Hepatocyte (in vitro differentiated cells): ENCODE data around the gene BUD13. TPM values are rescaled to one million over a fixed set of nuclear protein-coding genes. Genes with fewer than 3 reads are reported as not detected.
A peak's percentile ranks its signal among the peaks of the same experiment; 100 is the strongest.

Source experiments
- DNase-seq: peaks from one replicate; pipeline ENCODE4 v3.0.0-alpha.2; 2016; ENCODE audit warnings: low spot score
- H2AFZ ChIP-seq: fragments of 200-600 bp; sonication (generic); 2 replicates; pipeline ENCODE4 v1.6.0; 2016; ENCODE audit warnings: antibody characterized with exemption, mild to moderate bottlenecking
- H3K27ac ChIP-seq: fragments of 200-600 bp; sonication (generic); 2 replicates; pipeline ENCODE4 v1.5.1; 2016; ENCODE audit warnings: mild to moderate bottlenecking
- H3K27me3 ChIP-seq: fragments of 200-600 bp; sonication (generic); 2 replicates; pipeline ENCODE4 v1.6.1; 2016
- H3K36me3 ChIP-seq: fragments of 200-600 bp; sonication (generic); replicated peaks from 2 replicates; pipeline ENCODE4 v1.5.1; 2016; ENCODE audit warnings: low read depth; ENCODE audit not compliant: insufficient read depth
- H3K4me1 ChIP-seq: fragments of 200-600 bp; sonication (generic); 2 replicates; pipeline ENCODE4 v1.5.1; 2016; ENCODE audit warnings: mild to moderate bottlenecking, moderate library complexity; ENCODE audit not compliant: insufficient read depth
- H3K4me2 ChIP-seq: fragments of 200-600 bp; sonication (generic); 2 replicates; pipeline ENCODE4 v1.6.0; 2016
- H3K4me3 ChIP-seq: fragments of 200-600 bp; sonication (generic); 2 replicates; pipeline ENCODE4 v1.5.1; 2016; ENCODE audit warnings: mild to moderate bottlenecking
- H3K79me2 ChIP-seq: fragments of 200-600 bp; sonication (generic); 2 replicates; pipeline ENCODE4 v1.6.0; 2017; ENCODE audit warnings: mild to moderate bottlenecking
- H3K9me2 ChIP-seq: fragments of 200-600 bp; sonication (generic); replicated peaks from 2 replicates; pipeline ENCODE4 v1.6.0; 2017; ENCODE audit warnings: mild to moderate bottlenecking; ENCODE audit not compliant: insufficient read depth
- H3K9me3 ChIP-seq: fragments of 200-600 bp; sonication (generic); 2 replicates; pipeline ENCODE4 v1.5.1; 2016; ENCODE audit warnings: low read depth, mild to moderate bottlenecking
- H4K20me1 ChIP-seq: fragments of 200-600 bp; sonication (generic); 2 replicates; pipeline ENCODE4 v1.6.0; 2016; ENCODE audit warnings: mild to moderate bottlenecking; ENCODE audit not compliant: insufficient read depth, poor library complexity, severe bottlenecking
- EZH2 ChIP-seq: fragments of 200-600 bp; sonication (generic); IDR thresholded peaks from 2 replicates; pipeline ENCODE4 v1.6.1; 2016; ENCODE audit warnings: antibody characterized with exemption, mild to moderate bottlenecking, borderline replicate concordance
- EZH2phosphoT487 ChIP-seq: fragments of 200-600 bp; sonication (generic); IDR thresholded peaks from one replicate; pipeline ENCODE4 v1.6.1; 2018; ENCODE audit warnings: antibody characterized with exemption, mild to moderate bottlenecking, low read depth, moderate library complexity; ENCODE audit not compliant: unreplicated experiment, severe bottlenecking
- WGBS: methylation state at CpG from one replicate; pipeline ENCODE4 v1.1.6; 2016; ENCODE audit warnings: low lambda C conversion rate; ENCODE audit errors: missing lambda C conversion rate; 5-methylcytosine and 5-hydroxymethylcytosine counted together
- polyA plus RNA-seq: library from polyadenylated mRNA; unstranded; fragments of >200 nt; fragmentation: Nextera tagmentation; extraction: Ambion mirVana; gene quantifications from 2 replicates; pipeline ENCODE4 v1.2.1, GENCODE V29; 2016
- total RNA-seq: library from RNA; depleted of rRNA; stranded (reverse); fragments of >200 nt; gene quantifications from 2 replicates; pipeline ENCODE4 v1.2.3, GENCODE V29; 2014
- TF ChIP-seq, protein P1 (sequence below): fragments of 200-600 bp; sonication (generic); IDR thresholded peaks from 2 replicates; pipeline ENCODE4 v1.5.1; 2016; ENCODE audit warnings: antibody characterized with exemption, mild to moderate bottlenecking; ENCODE audit not compliant: poor library complexity

The BUD13 gene
- total and polyA plus RNA-seq, 2 experiments from 2014 or later = 11.1 to 12.6 TPM

DNA sequence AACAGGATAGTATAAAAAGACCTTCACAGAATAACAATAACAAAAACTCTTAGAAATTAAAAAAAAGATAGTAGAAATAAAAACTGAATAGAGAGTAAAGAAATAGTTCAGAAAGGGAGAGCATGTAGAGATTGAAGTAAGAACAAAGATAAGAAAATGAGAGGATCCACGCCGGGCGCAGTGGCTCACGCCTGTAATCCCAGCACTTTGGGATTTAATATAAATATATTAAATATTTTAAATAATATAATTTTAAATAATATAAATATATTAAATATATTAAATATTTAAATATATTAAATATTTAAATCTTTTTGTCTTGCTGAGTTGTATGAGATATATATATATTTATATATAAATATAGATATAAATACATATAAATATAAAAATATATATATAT, 39.3 kb upstream of the BUD13 start:
- Histone ChIP-seq H3K4me3 (no peak overlapping the region), H3K4me1 (peaks cover 14% of the 10 kb centered on the region), H2AFZ (no peak overlapping the region), H3K36me3 (no peaks in the 10 kb centered on the region), H3K9me3 (no peaks in the 10 kb centered on the region), H3K27me3 (no peaks in the 10 kb centered on the region), H3K9me2 (no peaks in the 10 kb centered on the region), H3K4me2 (no peak overlapping the region), H4K20me1 (no peaks in the 10 kb centered on the region), H3K79me2 (no peaks in the 10 kb centered on the region), H3K27ac (no peak overlapping the region)
- TF ChIP-seq EZH2 (no peak), EZH2phosphoT487 (no peak)
- TF ChIP-seq, protein P1, sequence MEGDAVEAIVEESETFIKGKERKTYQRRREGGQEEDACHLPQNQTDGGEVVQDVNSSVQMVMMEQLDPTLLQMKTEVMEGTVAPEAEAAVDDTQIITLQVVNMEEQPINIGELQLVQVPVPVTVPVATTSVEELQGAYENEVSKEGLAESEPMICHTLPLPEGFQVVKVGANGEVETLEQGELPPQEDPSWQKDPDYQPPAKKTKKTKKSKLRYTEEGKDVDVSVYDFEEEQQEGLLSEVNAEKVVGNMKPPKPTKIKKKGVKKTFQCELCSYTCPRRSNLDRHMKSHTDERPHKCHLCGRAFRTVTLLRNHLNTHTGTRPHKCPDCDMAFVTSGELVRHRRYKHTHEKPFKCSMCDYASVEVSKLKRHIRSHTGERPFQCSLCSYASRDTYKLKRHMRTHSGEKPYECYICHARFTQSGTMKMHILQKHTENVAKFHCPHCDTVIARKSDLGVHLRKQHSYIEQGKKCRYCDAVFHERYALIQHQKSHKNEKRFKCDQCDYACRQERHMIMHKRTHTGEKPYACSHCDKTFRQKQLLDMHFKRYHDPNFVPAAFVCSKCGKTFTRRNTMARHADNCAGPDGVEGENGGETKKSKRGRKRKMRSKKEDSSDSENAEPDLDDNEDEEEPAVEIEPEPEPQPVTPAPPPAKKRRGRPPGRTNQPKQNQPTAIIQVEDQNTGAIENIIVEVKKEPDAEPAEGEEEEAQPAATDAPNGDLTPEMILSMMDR = no peak
- DNase-seq = no peak
- 87% methylated on average over 4 of the region's 4 CpGs for WGBS

DNA sequence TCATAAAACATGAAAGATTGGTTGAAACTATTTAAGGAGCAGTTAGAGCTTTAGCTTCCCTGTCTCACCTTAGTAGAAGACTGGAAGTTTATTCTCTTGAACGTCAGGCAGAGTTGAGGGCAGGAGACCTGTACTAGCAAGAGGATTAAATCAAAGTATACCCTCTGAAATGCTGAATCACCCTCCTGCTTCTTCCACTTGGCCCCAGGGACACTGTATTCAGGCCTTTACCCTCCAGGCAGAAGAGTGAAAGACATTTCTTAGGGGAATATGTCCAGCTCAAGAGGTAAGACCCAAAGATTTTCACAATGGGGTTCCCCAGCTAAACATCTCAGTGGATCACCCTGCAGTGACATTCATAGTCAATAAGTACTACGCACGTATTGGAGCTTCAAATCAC, 38.4 kb upstream of the BUD13 start:
- H2AFZ ChIP-seq = peak overlapping the region; percentile 25
- TF ChIP-seq EZH2phosphoT487 = no peak
- no peak for TF ChIP-seq EZH2
- TF ChIP-seq, protein P1 = no peak
- no peaks in the 10 kb centered on the region for H3K27me3 ChIP-seq
- H3K36me3 ChIP-seq = no peaks in the 10 kb centered on the region
- peaks cover 14% of the 10 kb centered on the region for H3K4me1 ChIP-seq
- 90% methylated on average over 3 of the region's 3 CpGs for WGBS
- H3K4me3 ChIP-seq = no peak overlapping the region
- H3K27ac ChIP-seq = peak overlapping the region; percentile 52
- no peak overlapping the region for H3K4me2 ChIP-seq
- no peaks in the 10 kb centered on the region for H3K9me2 ChIP-seq
- H3K9me3 ChIP-seq = no peaks in the 10 kb centered on the region
- H4K20me1 ChIP-seq = no peaks in the 10 kb centered on the region
- H3K79me2 ChIP-seq = no peaks in the 10 kb centered on the region
- no peak for DNase-seq

DNA sequence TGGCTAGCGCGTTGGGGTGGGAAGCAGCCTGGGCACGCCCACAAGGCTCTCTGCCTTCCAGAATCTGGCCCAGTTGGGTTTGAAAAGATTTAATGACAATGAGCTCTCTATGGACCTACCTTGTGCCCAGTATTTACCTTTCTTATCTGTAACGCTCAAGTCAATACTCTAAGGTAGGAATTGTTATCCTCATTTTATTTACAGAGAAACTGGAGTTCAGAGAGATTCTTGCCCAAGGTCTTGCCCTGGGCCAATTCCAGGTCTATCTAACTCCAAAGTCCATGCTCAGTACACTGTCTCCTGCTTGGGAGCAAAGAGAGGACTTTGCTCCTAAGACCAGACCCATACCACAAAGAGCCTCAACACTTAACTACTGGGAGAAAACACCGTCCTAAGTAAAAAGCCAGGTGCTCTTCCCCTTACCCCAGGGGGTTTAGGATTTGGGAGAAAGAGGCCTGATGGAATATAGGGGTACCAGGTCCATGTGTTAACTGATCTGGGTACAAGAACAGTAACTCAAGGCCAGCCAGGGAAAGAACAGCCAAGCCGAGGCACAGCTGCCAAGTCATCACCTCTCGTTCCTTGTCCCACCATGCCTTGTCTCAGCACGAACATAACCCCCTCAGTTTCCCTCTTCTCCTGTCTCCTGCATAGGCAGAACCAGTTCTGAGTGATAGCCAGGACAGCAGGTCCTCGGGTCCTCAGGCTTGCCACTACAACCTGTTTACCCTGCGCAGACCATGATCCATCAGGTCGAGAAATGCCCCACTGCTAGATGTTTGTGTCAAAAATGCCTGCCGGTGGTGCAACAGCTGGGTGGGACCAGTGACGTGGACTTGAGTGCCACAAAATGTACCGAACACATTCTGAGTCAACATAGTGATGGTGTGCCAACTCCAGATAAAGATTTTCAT, 35.7 kb upstream of the BUD13 start:
- TF ChIP-seq EZH2phosphoT487 (no peak), EZH2 (no peak)
- TF ChIP-seq, protein P1 = no peak
- no peak overlapping the region for H3K4me3 ChIP-seq
- peaks cover 11% of the 10 kb centered on the region for H3K4me1 ChIP-seq
- H3K9me3 ChIP-seq = no peaks in the 10 kb centered on the region
- H3K27ac ChIP-seq = peak overlapping the region; percentile 93
- H3K79me2 ChIP-seq = no peaks in the 10 kb centered on the region
- H3K4me2 ChIP-seq = peak overlapping the region; percentile 47
- WGBS = 54% methylated on average over 14 of the region's 14 CpGs
- no peak for DNase-seq
- no peaks in the 10 kb centered on the region for H3K9me2 ChIP-seq
- H4K20me1 ChIP-seq = no peaks in the 10 kb centered on the region
- no peaks in the 10 kb centered on the region for H3K27me3 ChIP-seq
- H3K36me3 ChIP-seq = no peaks in the 10 kb centered on the region
- no peak overlapping the region for H2AFZ ChIP-seq
